HTR-8/SVneo (cell line): ENCODE measurements around the gene NCKAP5.
"Not testable (repeated sequence)": the region's sequence is repeated elsewhere in the genome, so short reads cannot be mapped to it uniquely, and the experiment has no call there.

Experiments
- DNase-seq: peaks from one replicate; pipeline ENCODE4 v3.0.0; 2011; ENCODE audit warnings: low spot score, mixed read lengths; ENCODE audit not compliant: insufficient read length
- FAIRE-seq: peaks from 2 replicates; lab custom pipeline; 2011; peaks lifted over from hg19 to GRCh38; lab: Jason Lieb, UNC

Gene NCKAP5

DNA sequence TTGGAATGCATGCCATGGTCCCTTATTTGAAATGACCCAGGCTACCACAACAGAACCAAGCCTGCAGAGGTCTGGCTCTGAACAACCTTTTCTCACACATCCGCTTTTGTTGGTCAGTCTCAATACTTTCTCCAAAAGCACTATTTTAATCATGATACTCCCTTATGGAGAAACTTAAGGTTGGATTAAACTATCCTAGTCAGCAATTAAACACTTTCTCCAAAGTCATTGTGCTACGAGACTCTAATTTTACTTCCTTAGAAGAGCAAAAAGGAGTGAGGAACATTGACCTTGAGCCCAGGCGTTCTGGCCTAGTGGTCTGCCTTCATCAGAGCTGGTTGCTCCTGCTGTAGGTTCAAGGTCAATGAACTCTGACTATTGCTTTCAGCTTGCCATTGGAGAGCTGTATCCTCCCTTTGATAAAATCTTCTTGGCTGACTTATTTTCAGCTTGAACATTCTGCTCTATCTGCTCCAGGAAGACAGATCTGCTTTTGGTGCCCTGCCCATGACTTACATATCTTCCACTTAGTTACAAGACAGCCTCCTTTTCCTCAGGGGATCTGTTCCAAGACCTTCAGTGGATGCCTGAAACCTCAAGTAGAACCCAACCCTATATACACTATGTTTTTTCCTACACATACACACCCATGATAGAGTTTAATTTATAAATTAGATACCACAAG lies 91.2 kb downstream of the NCKAP5 start:
- no peak for FAIRE-seq
- DNase-seq, result no peak

DNA sequence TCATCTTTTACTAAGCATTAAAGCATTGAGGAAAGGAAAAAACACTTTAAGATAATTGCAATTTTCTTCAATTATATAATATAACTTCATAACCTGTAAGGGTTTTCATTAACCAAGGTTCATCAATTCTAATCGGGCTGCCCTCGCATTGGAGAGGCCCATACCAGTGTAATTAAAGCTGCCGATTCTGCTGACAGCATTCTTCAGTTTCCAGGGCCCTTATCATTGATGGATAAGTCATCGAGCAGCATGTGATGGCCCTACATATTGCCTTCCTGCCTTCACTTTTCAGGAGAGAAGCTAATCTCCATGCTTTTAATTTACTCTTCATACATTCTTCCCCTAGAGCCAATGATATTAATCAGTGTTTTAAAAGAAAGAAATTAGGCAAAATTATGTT lies 92.0 kb downstream of the NCKAP5 start:
- FAIRE-seq (no peak), DNase-seq (no peak)

DNA sequence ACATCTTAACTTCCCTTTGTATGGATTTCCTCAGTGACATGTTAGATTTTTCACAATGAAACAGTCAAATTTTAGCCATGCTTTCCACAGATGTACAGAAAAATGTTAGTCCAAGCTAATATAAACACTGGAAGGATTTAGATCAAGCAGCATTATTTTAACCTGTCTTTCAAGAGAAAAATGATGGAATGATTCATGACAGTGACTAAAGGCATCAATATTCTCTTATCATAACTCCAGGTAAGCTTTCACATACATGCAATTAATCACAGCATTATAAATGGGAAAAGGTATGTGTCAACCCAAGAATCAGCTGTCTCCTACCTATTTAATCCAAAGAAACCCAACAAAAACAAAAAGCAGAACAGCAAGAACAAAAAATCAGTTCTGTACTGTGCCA lies 92.7 kb downstream of the NCKAP5 start:
- FAIRE-seq (no peak), DNase-seq (no peak)

DNA sequence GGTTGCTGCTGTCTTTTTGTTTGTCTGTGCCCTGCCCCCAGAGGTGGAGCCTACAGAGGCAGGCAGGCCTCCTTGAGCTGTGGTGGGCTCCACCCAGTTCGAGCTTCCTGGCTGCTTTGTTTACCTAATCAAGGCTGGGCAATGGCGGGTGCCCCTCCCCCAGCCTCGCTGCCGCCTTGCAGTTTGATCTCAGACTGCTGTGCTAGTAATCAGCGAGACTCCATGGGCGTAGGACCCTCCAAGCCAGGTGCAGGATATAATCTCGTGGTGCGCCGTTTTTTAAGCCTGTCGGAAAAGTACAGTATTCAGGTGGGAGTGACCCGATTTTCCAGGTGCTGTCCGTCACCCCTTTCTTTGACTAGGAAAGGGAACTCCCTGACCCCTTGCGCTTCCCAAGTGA lies 97.8 kb downstream of the NCKAP5 start:
- not testable (repeated sequence) for DNase-seq, FAIRE-seq

DNA sequence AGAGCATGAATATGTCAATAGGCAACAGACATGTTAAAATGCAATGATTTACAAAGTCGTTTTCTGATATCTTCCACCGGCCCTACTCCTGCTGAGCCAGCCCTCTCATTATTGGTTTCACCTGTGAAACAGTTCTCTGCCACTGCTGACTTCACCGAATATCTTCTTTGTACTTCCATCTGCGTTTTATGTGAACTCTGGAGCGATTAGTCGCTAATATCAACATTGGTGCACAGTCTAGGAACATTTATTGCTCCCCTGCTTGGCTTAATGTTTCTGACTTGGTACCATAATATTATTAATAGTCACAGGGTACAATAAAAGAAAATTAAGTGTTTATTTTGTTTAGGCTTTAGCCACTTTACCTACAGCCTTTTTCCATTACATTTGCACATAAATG lies 105.5 kb downstream of the NCKAP5 start:
- DNase-seq, result no peak
- no peak for FAIRE-seq

DNA sequence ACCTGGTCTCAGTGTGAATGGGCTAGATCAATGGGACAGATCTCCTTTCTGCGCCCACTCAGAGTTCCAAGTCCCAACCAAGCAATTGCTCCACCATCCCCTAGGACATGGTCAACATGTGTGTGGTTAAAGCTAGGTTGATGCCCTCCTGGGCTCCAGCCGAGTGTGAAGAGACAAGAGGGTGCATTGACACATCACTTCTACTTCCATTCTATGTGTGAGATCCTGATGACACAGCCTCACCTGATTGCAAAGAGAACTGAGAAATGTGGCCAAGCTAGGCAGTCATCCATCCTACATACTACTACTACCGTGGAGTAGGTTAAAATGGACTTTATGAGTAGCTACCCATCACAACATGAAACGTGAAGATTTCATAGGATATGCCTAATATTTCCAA lies 106.8 kb downstream of the NCKAP5 start:
- FAIRE-seq (no peak), DNase-seq (no peak)

DNA sequence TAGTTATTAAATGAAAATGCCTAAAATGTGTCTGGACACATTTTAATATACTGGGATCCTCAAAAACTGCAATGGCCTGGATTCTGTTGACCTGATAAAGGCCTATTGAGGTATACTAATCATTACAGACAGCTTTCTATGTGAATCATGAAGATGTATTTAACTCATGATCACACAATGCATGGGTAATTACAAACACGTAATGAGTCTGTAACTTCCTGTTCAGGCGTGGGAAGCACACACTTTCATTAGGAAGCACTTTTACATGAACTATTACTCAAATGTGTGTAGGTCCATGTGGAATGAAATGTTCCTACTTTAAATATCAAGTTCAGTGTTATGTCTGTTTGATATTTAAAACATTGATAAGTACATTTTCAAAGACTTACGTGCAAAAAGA lies 108.7 kb downstream of the NCKAP5 start:
- DNase-seq (no peak), FAIRE-seq (no peak)

DNA sequence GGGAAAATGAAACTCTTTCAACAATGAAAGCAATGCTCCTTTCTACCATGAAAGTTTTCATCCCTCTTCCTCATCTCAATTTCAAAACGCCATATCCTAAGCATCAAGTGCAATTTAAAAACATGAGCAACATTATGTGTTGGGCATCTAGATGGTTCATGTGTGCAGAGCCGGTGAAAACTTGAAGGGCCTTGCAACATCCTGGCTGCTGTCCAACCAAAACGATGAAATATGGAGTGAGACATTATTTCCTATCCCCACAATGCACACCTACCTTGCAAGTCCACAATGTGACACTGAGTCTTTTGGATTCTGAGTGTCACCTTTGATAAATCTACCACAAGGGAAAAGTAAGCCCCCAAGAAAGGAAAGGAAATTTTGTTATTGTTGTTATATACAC lies 110.0 kb downstream of the NCKAP5 start:
- FAIRE-seq (no peak), DNase-seq (no peak)

DNA sequence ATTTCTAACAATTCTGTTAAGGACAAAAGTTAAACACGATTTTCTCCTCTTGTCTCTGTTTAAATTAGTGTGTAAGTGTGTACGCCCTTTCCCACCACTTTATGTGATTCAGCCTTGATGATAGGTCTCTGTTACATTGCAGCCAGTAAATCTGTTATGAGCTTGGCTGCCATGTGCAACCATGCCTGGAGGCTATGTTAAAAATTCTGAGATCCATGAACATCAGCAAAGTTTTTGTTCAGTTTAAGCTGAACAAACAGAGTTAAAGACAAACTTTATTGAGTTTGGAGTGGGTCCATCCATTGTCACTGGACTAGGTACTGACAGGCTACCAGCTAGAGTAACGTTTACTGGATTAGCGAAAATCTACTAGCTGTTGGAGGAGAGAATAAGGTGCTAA lies 110.4 kb downstream of the NCKAP5 start:
- FAIRE-seq, result no peak

DNA sequence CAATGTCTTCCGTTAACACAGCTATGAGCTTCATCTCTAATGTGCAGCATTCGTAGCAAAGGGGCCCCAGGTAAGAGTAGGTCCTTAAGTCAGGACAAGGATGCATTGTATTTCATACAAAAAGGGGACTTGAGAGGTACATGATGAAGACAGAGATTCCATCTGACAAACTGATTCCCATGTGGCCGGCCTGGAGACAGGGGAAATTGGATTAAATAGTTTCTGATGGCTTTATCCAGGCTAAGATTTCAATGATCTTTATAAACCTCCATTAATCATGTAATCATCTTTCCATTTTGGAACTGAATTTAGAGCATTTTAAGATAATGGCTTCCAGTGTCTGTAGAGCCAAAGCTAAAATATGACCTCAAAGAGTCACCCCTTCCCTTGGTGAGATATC lies 111.3 kb downstream of the NCKAP5 start:
- no peak for DNase-seq
- FAIRE-seq, result no peak

More for the DNA sequence above, 110.4 kb downstream of the NCKAP5 start:
- no peak for DNase-seq

DNA sequence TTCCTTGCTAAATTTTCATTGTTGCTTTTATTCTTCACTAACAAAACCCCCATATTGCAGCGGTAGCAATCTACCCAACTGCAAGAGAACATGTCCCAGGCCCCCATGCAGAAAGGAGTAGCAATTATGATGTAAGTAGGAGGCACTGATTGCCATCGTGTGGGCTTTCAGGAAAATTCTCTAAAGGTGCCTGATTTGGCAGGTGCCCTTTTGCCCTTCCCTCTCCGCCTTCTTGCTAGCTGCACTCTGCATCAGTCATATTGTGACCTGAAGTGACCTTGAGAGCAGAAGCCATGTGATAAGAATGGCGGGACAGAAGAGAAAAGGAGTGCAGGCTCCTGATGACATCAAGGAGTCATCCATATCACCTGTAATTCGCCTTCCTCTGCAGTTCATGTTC lies 112.1 kb downstream of the NCKAP5 start:
- no peak for FAIRE-seq
- DNase-seq, result no peak

DNA sequence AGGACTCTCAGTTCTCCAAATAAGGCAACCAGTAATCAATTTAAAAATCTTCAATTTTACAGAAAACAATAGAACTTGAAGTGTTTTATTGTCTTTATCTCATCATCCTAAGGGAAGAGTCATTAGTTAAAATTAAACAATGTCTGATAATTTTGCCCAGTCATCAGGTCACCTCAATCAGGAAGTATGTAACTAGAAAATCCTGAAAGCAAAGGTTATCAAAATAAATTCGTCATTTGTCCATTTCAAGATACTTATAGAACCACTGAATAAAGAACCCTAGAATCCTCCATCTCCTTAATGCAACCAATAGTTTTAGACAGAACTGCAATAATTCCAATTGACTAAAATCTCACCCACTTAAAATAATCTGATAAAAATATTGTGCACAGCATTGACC lies 115.2 kb downstream of the NCKAP5 start:
- FAIRE-seq (no peak), DNase-seq (no peak)

DNA sequence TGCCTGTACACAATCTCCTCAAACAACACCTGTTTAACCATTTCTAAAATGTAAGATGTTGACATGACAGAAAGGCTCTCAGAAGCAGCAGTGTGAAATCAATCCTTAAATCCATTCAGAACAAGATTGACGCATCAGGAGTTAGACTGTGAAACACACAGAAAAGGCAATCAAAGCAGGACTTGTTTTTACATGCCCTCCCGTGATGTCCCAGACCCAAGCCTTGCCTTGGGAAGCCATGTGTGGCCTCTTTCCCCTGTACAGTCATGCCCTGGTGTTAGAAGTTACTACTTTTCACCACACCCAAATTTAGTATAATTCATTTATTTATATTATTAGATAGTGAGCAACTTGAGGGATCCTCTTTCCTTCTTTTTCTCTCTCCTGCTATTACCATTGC lies 115.7 kb downstream of the NCKAP5 start:
- no peak for FAIRE-seq
- DNase-seq, result no peak

DNA sequence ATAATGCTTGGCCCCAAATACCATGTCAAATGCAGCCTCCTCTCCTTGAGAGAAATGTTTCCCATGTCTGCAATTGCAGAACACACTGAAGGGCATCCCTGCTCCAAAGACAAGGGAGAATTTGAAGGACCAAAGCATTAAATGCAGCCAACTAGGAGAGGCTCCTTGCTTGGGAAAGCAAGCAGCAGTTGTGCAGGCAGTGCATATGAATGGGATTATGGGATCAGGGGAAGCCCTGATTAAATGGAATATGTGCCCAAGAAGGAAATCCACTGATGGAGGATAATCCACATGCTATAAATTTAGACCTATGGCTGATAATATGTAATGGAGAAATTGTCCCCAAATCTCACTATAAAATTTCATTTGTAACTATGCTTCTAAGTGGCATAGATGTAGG lies 116.1 kb downstream of the NCKAP5 start:
- FAIRE-seq (no peak), DNase-seq (no peak)

DNA sequence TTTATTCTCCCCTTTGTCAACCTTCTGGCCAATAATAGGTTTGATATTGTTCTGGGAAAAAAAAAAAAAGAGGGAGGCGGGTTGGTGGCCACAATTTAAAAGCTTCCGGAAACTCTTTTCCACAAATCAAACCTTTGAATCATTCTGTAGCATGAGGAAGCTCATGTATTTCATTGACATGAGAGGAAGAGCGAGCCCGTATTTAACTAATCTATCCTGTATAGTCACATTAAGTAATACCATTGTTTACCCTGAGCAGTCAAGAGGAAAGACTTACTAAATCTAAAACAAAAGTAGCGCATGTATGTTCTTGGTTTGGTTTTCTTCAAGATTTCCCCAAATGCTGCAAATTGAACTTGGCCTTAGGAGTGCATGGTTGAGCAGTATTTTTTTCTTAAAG lies 120.1 kb downstream of the NCKAP5 start:
- FAIRE-seq (no peak), DNase-seq (no peak)

DNA sequence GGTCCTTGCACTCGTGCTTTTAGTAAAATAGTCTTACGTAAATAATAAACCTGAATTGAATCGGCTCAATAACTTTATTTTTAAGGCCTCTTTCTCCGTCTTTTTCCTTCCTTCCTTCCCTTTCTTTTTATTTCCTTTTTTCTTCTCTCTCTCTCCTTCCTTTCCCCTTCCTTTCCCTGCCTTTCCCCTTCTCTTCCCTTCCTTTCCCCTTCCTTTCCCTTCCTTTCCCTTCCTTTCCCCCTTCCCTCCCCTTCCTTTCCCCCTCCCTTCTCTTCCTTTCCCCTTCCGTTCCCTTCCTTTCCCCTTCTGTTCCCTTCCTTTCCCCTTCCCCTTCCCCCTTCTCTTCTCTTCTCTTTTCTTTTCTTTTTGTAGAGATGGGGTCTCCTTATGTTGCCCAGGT lies 121.0 kb downstream of the NCKAP5 start:
- DNase-seq, result no peak
- FAIRE-seq, result no peak

DNA sequence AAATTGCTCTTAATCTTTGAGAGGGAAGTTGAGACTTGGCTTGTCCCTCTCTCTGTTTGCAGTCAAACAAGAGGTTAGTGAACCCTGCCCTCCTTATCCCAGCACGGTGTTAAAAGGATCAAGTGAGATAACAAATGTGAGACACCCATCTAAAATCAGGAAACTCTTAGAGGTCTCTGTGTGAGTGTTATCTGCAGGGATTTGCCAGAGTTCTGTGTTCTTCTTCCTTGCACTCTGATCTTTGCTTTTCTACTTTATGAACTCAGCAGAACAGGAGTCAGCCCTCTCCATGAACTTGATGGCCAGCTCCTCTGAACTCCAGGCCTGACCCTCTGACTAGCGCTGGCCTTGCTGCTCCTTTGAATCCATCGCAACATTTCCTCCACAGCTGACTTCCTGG lies 123.8 kb downstream of the NCKAP5 start:
- no peak for FAIRE-seq
- DNase-seq, result no peak

DNA sequence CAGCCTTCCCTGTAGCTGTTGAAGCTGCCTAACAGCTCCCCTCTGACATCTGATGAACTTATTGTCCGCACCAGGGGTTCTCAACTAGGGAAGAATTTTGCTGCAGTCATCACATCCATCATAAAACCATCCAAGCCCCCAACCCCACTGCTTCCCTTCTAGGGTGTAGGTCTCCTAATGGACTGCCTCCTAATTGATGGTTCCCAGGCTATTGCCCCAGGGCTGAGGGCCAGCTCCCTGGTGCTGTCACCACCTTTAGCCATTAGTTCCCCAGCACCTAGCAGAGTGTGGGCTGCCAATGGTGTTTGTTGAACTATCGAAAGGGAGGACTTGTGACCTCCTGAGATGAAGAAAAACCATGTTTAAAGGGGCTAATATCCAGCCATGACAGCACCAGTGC lies 125.9 kb downstream of the NCKAP5 start:
- DNase-seq, result no peak

DNA sequence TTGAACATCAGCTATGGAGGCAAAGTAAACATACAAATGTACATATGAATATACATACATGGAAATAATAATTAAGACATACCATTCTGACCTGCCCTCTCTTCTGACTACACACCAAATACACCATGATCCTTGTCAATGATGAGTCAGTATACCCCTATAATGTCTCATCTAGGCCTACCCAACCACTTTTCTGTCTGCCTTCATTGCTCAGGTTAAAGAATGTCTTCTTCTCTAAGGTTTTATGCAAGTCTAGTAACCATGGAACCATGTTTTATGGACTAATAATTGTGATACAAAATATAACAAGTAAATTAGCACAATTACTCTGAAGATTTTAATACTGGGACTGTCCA lies 128.7 kb downstream of the NCKAP5 start:
- FAIRE-seq (no peak), DNase-seq (no peak)

More for the DNA sequence above, 125.9 kb downstream of the NCKAP5 start:
- no peak for FAIRE-seq

DNA sequence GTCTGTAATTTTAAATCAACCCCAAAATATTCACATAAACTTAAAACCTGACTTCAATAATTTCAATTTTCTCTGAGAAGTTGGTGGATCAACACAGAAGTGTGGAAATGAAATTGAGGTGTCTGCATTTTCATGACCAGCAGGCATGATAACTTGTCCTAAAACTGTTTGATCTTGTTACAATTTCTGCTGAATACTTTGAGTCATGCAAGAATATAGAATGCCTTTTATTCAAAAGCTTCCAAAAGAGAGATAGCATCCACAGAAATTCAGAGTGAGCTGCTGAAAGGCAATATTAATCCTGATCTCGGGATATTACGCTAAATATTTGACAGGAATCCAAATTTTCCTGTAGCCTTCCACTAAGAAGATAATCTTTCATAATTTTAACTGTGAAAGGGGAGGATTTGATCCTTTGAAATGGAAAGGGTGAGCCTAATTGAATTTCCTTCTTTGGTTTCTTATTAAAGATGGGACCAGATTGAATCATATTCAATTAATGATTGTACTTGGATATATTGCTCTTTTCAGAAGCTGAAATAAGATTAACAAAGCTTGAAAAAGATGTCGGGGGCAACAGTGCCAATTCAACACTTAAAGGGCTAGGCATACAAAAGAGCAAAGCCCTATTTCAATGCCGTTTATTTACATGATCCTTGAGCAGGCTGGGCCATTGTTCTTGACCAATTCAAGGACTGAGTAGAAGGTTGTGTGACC lies 129.3 kb downstream of the NCKAP5 start:
- FAIRE-seq (no peak), DNase-seq (no peak)

DNA sequence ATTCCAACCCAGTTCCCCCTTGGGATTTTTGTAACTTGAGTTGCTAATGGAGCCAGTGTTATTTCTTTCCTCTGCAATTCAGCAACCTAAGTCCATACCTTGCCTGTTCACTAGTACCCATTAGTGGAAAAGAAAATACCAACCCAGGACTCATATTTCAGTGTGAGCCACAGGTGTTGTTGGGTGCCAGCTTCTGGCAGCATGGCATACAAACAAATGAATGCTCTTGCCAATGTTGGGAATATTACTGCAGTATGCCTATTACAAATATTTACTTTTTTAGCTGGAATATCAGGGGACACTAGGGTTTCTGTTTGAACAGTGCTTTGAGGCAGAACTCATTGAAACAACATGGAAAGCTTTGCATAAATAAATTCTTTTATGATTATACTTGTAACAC lies 130.2 kb downstream of the NCKAP5 start:
- no peak for FAIRE-seq
- DNase-seq, result no peak

DNA sequence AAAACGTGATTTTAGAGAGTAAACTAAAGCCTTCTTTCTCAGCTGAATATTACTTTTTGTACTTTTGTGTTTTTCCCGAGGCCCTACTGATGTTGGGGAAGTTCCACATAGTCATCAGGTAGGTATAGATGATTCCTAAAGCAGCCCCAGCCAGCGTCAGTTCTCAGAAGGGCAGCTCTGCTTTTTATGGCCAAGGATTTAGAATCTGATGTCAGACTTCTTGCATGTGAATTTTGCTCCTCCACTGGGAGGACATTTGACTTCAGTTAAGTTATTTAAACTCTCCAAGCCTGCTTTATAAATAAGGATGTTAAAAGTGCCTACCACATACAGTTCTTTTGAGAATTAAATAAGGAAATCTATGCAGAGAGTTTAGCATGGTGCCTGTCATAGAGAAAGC lies 130.8 kb downstream of the NCKAP5 start:
- FAIRE-seq (no peak), DNase-seq (no peak)
